Measurements from ENCODE around the gene TPST1. TPM values are rescaled to one million over a fixed set of nuclear protein-coding genes. Genes with fewer than 3 reads are reported as not detected.
A peak's percentile ranks its signal among the peaks of the same experiment; 100 is the strongest.

TPST1 gene
- total RNA-seq, 1 donor from 2014 or later = 36.5 TPM

DNA sequence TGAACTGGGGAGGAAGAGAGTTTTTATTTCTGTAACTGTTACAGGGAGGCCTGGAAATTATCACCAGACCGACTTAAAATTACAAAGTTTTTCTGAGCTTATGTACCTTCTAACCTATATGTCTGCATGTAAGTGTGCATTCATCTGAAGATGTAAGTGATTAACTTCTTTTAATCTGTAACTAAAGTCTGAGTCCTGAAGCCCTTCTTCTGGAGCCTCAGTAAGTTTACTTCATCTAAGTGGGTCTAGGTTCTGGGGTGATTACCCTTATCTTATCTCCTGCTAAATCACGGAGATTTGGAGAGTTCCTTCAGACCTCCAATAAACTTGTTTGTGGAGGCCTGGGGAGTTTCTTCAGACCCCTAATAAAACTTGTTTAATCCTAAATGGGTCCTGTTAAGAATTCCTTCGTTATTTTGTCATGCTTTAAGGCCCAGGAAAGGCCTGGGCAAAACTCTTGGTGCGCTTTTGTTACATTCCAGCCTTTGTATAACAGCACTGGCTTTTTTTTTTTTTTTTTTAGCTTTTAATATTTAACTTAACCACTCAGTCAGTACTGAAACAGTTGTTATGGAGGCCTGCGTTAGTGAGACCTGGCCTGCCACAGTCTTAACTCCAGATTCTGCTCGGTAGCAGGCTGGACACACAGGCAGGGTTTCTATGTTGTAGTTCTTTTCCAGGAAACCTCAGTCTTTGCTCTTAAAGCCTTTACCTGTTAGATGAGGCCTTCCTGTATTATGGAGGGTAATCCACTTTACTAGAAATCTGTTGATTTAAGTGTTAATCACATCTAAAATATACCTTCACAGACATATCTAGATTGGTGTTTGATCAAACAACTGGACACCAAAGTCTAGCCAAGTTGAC, 33.0 kb downstream of the TPST1 start:
- Histone ChIP-seq H3K9ac (ENCODE audit: low read length) (no peak overlapping the region), H3K9me3 (ENCODE audit: insufficient read depth, low read depth, low read length) (no peaks in the 10 kb centered on the region), H3K4me2 (ENCODE audit: low read length) (no peak overlapping the region), H3K27me3 (ENCODE audit: insufficient read depth, low read length) (no peaks in the 10 kb centered on the region), H3K27ac (ENCODE audit: low read depth, low read length) (no peak overlapping the region), H2AFZ (ENCODE audit: low read depth, low read length) (no peak overlapping the region), H3K79me2 (ENCODE audit: insufficient read depth, low read length) (peaks cover 33% of the 10 kb centered on the region), H3K36me3 (ENCODE audit: insufficient read depth, low read length) (no peaks in the 10 kb centered on the region), H3K4me3 (ENCODE audit: insufficient read depth, low read depth, low read length) (no peak overlapping the region), H3K4me1 (ENCODE audit: insufficient read depth, low read length) (no peaks in the 10 kb centered on the region), H4K20me1 (ENCODE audit: insufficient read depth, low read length) (peaks cover 23% of the 10 kb centered on the region)
- H3K27ac Mint-ChIP-seq (ENCODE audit: unreplicated experiment) = peak overlapping the region; percentile 55
- H3K9me3 Mint-ChIP-seq (ENCODE audit: unreplicated experiment) = no peaks in the 10 kb centered on the region
- no peaks in the 10 kb centered on the region for H3K27me3 Mint-ChIP-seq (ENCODE audit: low read depth, unreplicated experiment)
- H3K4me1 Mint-ChIP-seq (ENCODE audit: low read depth, unreplicated experiment) = peaks cover 18% of the 10 kb centered on the region
- H3K4me3 Mint-ChIP-seq (ENCODE audit: unreplicated experiment) = no peak overlapping the region
- FAIRE-seq (no peak), DNase-seq (ENCODE audit: low read depth) (no peak)
- peaks cover 8% of the 10 kb centered on the region for H3K36me3 Mint-ChIP-seq (ENCODE audit: low read depth, unreplicated experiment)
- TF ChIP-seq, protein P1, sequence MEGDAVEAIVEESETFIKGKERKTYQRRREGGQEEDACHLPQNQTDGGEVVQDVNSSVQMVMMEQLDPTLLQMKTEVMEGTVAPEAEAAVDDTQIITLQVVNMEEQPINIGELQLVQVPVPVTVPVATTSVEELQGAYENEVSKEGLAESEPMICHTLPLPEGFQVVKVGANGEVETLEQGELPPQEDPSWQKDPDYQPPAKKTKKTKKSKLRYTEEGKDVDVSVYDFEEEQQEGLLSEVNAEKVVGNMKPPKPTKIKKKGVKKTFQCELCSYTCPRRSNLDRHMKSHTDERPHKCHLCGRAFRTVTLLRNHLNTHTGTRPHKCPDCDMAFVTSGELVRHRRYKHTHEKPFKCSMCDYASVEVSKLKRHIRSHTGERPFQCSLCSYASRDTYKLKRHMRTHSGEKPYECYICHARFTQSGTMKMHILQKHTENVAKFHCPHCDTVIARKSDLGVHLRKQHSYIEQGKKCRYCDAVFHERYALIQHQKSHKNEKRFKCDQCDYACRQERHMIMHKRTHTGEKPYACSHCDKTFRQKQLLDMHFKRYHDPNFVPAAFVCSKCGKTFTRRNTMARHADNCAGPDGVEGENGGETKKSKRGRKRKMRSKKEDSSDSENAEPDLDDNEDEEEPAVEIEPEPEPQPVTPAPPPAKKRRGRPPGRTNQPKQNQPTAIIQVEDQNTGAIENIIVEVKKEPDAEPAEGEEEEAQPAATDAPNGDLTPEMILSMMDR (IDR thresholded peaks at IDR 0.05; ENCODE audit: insufficient read depth, low read depth, low read length) = no peak
- no peak for TF ChIP-seq EZH2 (IDR thresholded peaks at IDR 0.05; ENCODE audit: insufficient read depth, low read length)

DNA sequence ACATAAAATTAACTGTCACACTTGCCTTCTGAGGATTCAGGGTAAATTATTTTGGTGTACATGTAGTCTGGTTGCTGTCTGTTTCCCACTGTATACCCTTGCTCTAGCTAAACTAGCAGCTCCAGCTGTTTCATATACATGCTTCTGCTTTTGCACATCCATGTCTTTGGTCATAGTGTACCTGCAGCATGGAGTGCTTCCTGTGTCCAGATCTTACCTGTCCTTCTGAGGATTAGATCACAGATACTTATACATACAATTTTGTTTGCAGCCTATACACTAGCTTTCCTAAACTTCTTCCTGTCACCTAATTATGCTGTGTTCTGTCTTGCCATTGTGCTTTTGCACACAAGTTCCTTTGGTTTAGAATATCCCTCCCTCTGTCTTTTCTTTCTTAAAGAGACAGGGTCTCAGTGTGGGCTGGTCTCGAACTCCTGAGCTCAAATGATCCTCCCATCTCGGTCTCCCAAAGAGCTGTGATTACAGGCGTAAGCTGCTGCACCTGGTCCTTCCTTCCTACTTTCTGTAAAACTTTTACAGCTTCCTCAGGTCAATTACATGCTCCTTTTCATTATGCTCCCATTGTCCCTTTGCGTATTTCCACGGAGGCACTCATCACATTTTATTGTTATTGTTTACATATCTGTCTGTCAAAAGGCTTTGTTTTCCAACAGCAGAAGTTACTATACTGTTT, 33.8 kb downstream of the TPST1 start:
- H3K9me3 ChIP-seq (ENCODE audit: insufficient read depth, low read depth, low read length) = no peaks in the 10 kb centered on the region
- no peak overlapping the region for H3K4me3 ChIP-seq (ENCODE audit: insufficient read depth, low read depth, low read length)
- no peaks in the 10 kb centered on the region for H3K9me3 Mint-ChIP-seq (ENCODE audit: unreplicated experiment)
- H4K20me1 ChIP-seq (ENCODE audit: insufficient read depth, low read length) = peaks cover 18% of the 10 kb centered on the region
- H3K4me1 Mint-ChIP-seq (ENCODE audit: low read depth, unreplicated experiment) = peaks cover 18% of the 10 kb centered on the region
- H3K4me3 Mint-ChIP-seq (ENCODE audit: unreplicated experiment) = no peak overlapping the region
- no peaks in the 10 kb centered on the region for H3K27me3 ChIP-seq (ENCODE audit: insufficient read depth, low read length)
- H3K36me3 ChIP-seq (ENCODE audit: insufficient read depth, low read length) = no peaks in the 10 kb centered on the region
- no peak overlapping the region for H3K4me2 ChIP-seq (ENCODE audit: low read length)
- FAIRE-seq = no peak
- TF ChIP-seq, protein P1 (IDR thresholded peaks at IDR 0.05; ENCODE audit: insufficient read depth, low read depth, low read length) = no peak
- TF ChIP-seq EZH2 (IDR thresholded peaks at IDR 0.05; ENCODE audit: insufficient read depth, low read length) = no peak
- H3K4me1 ChIP-seq (ENCODE audit: insufficient read depth, low read length) = no peaks in the 10 kb centered on the region
- peaks cover 8% of the 10 kb centered on the region for H3K36me3 Mint-ChIP-seq (ENCODE audit: low read depth, unreplicated experiment)
- H3K27ac ChIP-seq (ENCODE audit: low read depth, low read length) = no peak overlapping the region
- no peak for DNase-seq (ENCODE audit: low read depth)
- H3K27ac Mint-ChIP-seq (ENCODE audit: unreplicated experiment) = peak overlapping the region; percentile 31
- no peak overlapping the region for H3K9ac ChIP-seq (ENCODE audit: low read length)
- H3K27me3 Mint-ChIP-seq (ENCODE audit: low read depth, unreplicated experiment) = no peaks in the 10 kb centered on the region
- no peak overlapping the region for H2AFZ ChIP-seq (ENCODE audit: low read depth, low read length)
- peaks cover 26% of the 10 kb centered on the region for H3K79me2 ChIP-seq (ENCODE audit: insufficient read depth, low read length)

Measured in astrocyte (in vitro differentiated cells and primary cell).